Calu3 (cell line): Measurements from ENCODE around the gene PLXNA4. TPM values are rescaled to one million over a fixed set of nuclear protein-coding genes. Genes with fewer than 3 reads are reported as not detected.

Experiments used
- BruUV-seq: library from RNA; stranded (reverse); fragments of 400-500 nt; replicated peaks from 2 replicates; lab custom pipeline; 2021; lab: Mats Ljungman, UMichigan
- CTCF ChIA-PET: fragments of 300-600 bp; sonication (Branson Sonifier 250); formaldehyde crosslinking; loops from one replicate; lab custom pipeline; 2022; ENCODE audit warnings: antibody characterized with exemption; lab: Charles Lee
- DNase-seq: peaks from one replicate; pipeline ENCODE4 v3.0.0; 2022
- H3K27ac Mint-ChIP-seq: one replicate; pipeline ENCODE4 v1.8.0; 2022; ENCODE audit warnings: mixed read lengths; ENCODE audit not compliant: unreplicated experiment
- H3K27me3 Mint-ChIP-seq: one replicate; pipeline ENCODE4 v1.8.0; 2022; ENCODE audit warnings: mixed read lengths; ENCODE audit not compliant: unreplicated experiment
- H3K36me3 Mint-ChIP-seq: one replicate; pipeline ENCODE4 v1.8.0; 2022; ENCODE audit warnings: mild to moderate bottlenecking, moderate library complexity, mixed read lengths; ENCODE audit not compliant: insufficient read depth, unreplicated experiment
- H3K4me1 Mint-ChIP-seq: one replicate; pipeline ENCODE4 v1.8.0; 2022; ENCODE audit warnings: mild to moderate bottlenecking, low read depth, mixed read lengths; ENCODE audit not compliant: unreplicated experiment
- H3K4me3 Mint-ChIP-seq: one replicate; pipeline ENCODE4 v1.8.0; 2022; ENCODE audit warnings: mild to moderate bottlenecking, low read depth, moderate library complexity, mixed read lengths; ENCODE audit not compliant: unreplicated experiment
- H3K9me3 Mint-ChIP-seq: one replicate; pipeline ENCODE4 v1.8.0; 2022; ENCODE audit warnings: low read depth, mixed read lengths; ENCODE audit not compliant: unreplicated experiment
- intact Hi-C: fragments of 100-400 bp; cut with micrococcal nuclease; formaldehyde crosslinking; loops from one replicate; pipeline ENCODE4 v1.10.0; 2022; ENCODE audit not compliant: unreplicated experiment
- total RNA-seq: library from RNA; stranded (reverse); gene quantifications from 2 replicates; pipeline ENCODE4 v1.2.3, GENCODE V29; 2022
- TF ChIP-seq, protein P1 (sequence below): fragments of 200-600 bp; IDR thresholded peaks from one replicate; pipeline ENCODE4 v1.8.0; 2022; ENCODE audit warnings: antibody characterized with exemption; ENCODE audit not compliant: unreplicated experiment

PLXNA4 gene
- total RNA-seq, 1 experiment from 2014 or later = not detected

DNA sequence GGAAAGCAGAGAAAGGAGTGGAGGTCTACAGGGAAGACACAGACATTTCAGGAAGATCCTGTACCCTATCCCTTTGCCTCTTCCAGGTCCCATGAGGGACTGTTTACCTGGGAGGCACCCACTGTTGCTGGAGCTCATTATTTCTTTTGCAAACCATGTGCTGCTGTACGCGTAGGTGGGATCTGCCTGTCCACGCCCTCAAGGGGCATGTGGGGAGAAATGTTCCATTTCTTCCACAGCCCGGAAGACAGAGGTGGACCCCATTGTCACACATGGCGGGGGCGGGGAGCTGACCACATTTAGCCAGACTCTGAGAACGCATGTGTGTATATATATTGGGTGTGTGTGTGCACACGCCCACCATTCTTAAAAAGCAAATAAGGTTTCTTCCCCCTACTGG, 2.0 kb downstream of the PLXNA4 start:
- no peak for DNase-seq
- Mint-ChIP-seq H3K9me3 (no peaks in the 10 kb centered on the region), H3K4me3 (no peak overlapping the region), H3K27me3 (peaks cover 92% of the 10 kb centered on the region), H3K27ac (no peak overlapping the region), H3K4me1 (no peaks in the 10 kb centered on the region), H3K36me3 (no peaks in the 10 kb centered on the region)
- TF ChIP-seq, protein P1, sequence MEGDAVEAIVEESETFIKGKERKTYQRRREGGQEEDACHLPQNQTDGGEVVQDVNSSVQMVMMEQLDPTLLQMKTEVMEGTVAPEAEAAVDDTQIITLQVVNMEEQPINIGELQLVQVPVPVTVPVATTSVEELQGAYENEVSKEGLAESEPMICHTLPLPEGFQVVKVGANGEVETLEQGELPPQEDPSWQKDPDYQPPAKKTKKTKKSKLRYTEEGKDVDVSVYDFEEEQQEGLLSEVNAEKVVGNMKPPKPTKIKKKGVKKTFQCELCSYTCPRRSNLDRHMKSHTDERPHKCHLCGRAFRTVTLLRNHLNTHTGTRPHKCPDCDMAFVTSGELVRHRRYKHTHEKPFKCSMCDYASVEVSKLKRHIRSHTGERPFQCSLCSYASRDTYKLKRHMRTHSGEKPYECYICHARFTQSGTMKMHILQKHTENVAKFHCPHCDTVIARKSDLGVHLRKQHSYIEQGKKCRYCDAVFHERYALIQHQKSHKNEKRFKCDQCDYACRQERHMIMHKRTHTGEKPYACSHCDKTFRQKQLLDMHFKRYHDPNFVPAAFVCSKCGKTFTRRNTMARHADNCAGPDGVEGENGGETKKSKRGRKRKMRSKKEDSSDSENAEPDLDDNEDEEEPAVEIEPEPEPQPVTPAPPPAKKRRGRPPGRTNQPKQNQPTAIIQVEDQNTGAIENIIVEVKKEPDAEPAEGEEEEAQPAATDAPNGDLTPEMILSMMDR = no peak
- CTCF ChIA-PET = no interaction called here
- intact Hi-C loops = no loop called here
- BruUV-seq = no TSS peak

DNA sequence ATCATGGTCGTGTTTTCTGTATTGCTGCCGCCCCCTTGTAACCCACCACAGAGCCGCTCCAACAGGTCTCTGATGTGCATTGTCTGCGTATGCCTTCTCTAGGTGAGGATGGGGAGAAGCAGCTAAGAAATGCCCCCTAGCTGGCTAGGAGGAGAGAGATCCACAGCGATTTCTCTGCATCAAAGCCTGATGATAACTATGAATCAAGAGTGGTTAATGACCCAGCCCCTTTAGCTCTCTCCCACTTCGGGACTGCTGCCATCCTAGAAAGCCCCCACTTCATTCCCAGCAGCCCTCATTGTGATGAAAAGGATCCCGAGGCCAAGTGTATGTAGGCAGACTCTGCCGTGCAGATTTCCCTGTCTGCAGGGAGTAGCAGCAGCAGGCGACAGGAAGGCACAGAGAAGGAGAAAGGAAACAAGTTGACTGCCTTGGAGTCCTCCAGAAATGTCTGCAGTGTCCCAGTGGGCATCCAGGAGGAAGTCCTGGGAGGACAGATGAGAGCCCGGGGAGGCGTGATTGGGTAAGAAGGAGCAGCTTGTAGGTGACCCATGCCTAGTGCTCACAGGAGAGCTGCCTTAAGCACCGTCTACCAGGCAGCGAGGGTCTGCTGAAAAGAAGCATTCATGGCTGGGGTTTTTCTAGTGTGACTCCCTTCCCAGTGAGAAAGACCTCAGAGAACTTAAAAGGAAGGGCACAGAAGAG, 2.9 kb downstream of the PLXNA4 start:
- Mint-ChIP-seq H3K4me1 (no peaks in the 10 kb centered on the region), H3K27ac (no peak overlapping the region), H3K36me3 (no peaks in the 10 kb centered on the region), H3K27me3 (peaks cover 92% of the 10 kb centered on the region), H3K4me3 (no peak overlapping the region), H3K9me3 (no peaks in the 10 kb centered on the region)
- CTCF ChIA-PET = no interaction called here
- TF ChIP-seq, protein P1 = no peak
- intact Hi-C loops = no loop called here
- BruUV-seq = no TSS peak
- no peak for DNase-seq

DNA sequence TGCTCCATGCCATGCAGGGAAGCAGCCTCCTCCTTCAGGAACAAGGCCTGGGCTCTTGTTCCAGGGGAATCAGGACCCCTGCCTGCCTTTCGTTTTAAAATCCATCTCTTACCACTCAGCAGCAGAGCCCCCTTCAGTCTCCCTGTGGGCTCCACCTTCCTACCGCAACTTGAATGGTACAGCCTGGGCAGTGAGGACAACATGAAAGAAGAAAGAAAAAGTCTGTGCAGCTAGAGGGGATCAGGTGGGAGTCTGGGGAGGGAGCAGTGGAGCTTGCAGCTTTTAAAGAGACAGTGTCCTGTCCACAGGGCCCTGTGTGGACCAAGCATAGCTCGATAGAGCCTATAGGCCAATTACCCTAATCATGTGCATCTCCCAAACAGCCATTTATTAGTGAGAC, 3.7 kb downstream of the PLXNA4 start:
- no peak overlapping the region for H3K4me3 Mint-ChIP-seq
- intact Hi-C loops = no loop called here
- no peaks in the 10 kb centered on the region for H3K36me3 Mint-ChIP-seq
- no peak overlapping the region for H3K27ac Mint-ChIP-seq
- TF ChIP-seq, protein P1 = no peak
- no peak for DNase-seq
- no TSS peak for BruUV-seq
- CTCF ChIA-PET = interaction anchor here (0.6 kb wide), 1 partner anchor 35 kb away, joined by 6 read pairs; no protein-coding TSS in a partner anchor
- peaks cover 92% of the 10 kb centered on the region for H3K27me3 Mint-ChIP-seq
- H3K4me1 Mint-ChIP-seq = no peaks in the 10 kb centered on the region
- H3K9me3 Mint-ChIP-seq = no peaks in the 10 kb centered on the region

DNA sequence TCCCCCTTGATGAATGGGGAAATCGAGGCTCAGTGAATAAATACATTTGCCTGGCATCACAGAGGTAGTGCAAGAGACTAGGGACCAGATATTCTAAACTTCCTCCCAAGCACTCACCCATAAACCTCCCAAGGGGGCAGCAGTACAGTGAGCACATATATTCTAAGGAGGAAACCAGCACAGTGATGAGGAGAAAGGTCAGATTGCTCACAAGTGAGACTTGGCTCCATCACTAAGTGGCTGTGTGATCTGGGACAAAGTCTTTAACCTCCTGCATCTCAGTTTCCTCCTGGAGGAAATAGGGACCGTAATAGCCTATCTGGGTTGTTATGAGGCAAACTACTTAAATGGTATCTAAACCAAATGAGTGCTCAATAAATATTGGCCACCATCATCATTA, 4.3 kb downstream of the PLXNA4 start:
- CTCF ChIA-PET = no interaction called here
- H3K27me3 Mint-ChIP-seq = peaks cover 94% of the 10 kb centered on the region
- BruUV-seq = no TSS peak
- intact Hi-C loops = no loop called here
- H3K4me3 Mint-ChIP-seq = no peak overlapping the region
- H3K4me1 Mint-ChIP-seq = no peaks in the 10 kb centered on the region
- H3K36me3 Mint-ChIP-seq = no peaks in the 10 kb centered on the region
- no peak overlapping the region for H3K27ac Mint-ChIP-seq
- no peak for DNase-seq
- H3K9me3 Mint-ChIP-seq = no peaks in the 10 kb centered on the region
- TF ChIP-seq, protein P1 = no peak
